Natural killer cell (primary cell): Measurements from ENCODE around the gene MARCHF3. TPM values are rescaled to one million over a fixed set of nuclear protein-coding genes. Genes with fewer than 3 reads are reported as not detected.

Source experiments
- ATAC-seq, 3 donors: fragments of 150-1000 bp in 2 of 3; fragments of 200-7000 bp in 1 of 3; cut with Tn5 transposase; 1 replicate in 1 of 3; 2 replicates in 2 of 3; pipeline ENCODE4 v1.10.0; 2021; ENCODE audit warnings: mild to moderate bottlenecking in 2 of 3, moderate library complexity in 2 of 3
- DNase-seq, 2 donors: peaks; one replicate each; pipeline versions ENCODE4 v3.0.0 to v3.0.0-alpha.2; 2013 to 2021; ENCODE audit warnings: mixed read lengths in 1 of 2
- H3K27ac ChIP-seq: one replicate; pipeline ENCODE4 v1.5.1; 2013; ENCODE audit warnings: mild to moderate bottlenecking, low read length
- H3K27me3 ChIP-seq: one replicate; pipeline ENCODE4 v1.6.1; 2013; ENCODE audit warnings: low read length; ENCODE audit not compliant: control insufficient read depth, insufficient read depth
- H3K36me3 ChIP-seq: one replicate; pipeline ENCODE4 v1.6.1; 2013; ENCODE audit warnings: low read length; ENCODE audit not compliant: control insufficient read depth, insufficient read depth
- H3K4me1 ChIP-seq: one replicate; pipeline ENCODE4 v1.6.1; 2013; ENCODE audit warnings: low read length; ENCODE audit not compliant: control insufficient read depth, insufficient read depth
- H3K4me3 ChIP-seq: one replicate; pipeline ENCODE4 v1.5.1; 2013; ENCODE audit warnings: low read length
- H3K9me3 ChIP-seq: one replicate; pipeline ENCODE4 v1.6.1; 2013; ENCODE audit warnings: low read length; ENCODE audit not compliant: control insufficient read depth, insufficient read depth
- H3K27ac Mint-ChIP-seq, 2 donors: one replicate each; pipeline ENCODE4 v1.8.0; 2022; ENCODE audit warnings: mild to moderate bottlenecking in 2 of 2, mixed read lengths in 2 of 2, moderate library complexity in 1 of 2
- H3K27me3 Mint-ChIP-seq, 2 donors: one replicate each; pipeline ENCODE4 v1.8.0; 2022; ENCODE audit warnings: low read depth in 2 of 2, mixed read lengths in 2 of 2
- H3K36me3 Mint-ChIP-seq: one replicate; pipeline ENCODE4 v1.8.0; 2022; ENCODE audit warnings: mixed read lengths
- H3K4me1 Mint-ChIP-seq, 2 donors: one replicate each; pipeline ENCODE4 v1.8.0; 2022; ENCODE audit warnings: mixed read lengths in 2 of 2
- H3K4me3 Mint-ChIP-seq: one replicate; pipeline ENCODE4 v1.8.0; 2022; ENCODE audit warnings: mild to moderate bottlenecking, moderate library complexity, mixed read lengths
- H3K9me3 Mint-ChIP-seq, 2 donors: one replicate each; pipeline ENCODE4 v1.8.0; 2022; ENCODE audit warnings: mixed read lengths in 2 of 2
- WGBS: methylation state at CpG from one replicate; pipeline ENCODE4 v1.1.7; 2013; ENCODE audit warnings: missing lambda C conversion rate; ENCODE audit not compliant: insufficient coverage; 5-methylcytosine and 5-hydroxymethylcytosine counted together
- intact Hi-C: fragments of 100-400 bp; cut with micrococcal nuclease; formaldehyde crosslinking; loops from one replicate; pipeline ENCODE4 v1.14.2; 2022
- total RNA-seq, 4 donors: library from RNA; stranded (reverse); fragments of 120-200 nt in 1 of 4; gene quantifications; one replicate each; pipeline versions ENCODE4 v1.2.3 to v1.2.4, GENCODE V29; 2013 to 2022
- TF ChIP-seq, protein P1 (sequence below): fragments of 200-600 bp; IDR thresholded peaks from one replicate; pipeline ENCODE4 v1.8.0; 2022; ENCODE audit warnings: antibody characterized with exemption

MARCHF3 gene
- total RNA-seq, 3 donors from 2014 or later (not counting 1 experiment from before 2014, with no cell fraction given), result 6.8 to 11.2 (median 8.9) TPM

DNA sequence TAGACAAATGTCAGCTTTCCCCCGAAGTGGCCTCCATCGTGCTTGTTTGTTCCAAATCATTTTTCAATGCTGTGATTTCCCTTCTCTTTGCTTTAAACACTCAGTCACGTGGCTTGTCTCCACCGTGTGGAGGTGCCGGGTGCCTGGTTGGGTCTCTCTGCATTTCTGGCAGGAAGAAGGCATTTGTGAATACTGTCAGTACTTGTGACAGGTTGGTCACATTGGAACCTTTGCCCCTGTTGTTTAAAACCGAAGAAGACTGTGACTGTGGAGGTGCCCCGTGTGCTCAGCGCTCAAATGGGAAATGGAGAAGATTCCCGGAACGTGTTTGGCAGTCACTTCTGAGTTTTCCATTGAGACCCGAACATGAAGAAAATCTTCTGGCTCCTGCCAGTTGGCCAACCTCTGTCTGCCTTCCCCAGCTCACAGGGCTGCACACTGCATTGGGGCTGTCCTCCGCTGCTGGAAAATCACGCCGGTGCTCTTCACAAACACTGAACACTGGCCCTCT, 178.8 kb downstream of the MARCHF3 start:
- no peaks in the 10 kb centered on the region for H3K36me3 Mint-ChIP-seq
- Histone ChIP-seq H3K36me3 (no peaks in the 10 kb centered on the region), H3K4me3 (no peak overlapping the region), H3K9me3 (no peaks in the 10 kb centered on the region), H3K4me1 (peaks cover 26% of the 10 kb centered on the region), H3K27ac (no peak overlapping the region), H3K27me3 (no peaks in the 10 kb centered on the region)
- peak in 1 of 2 donors; percentile 67 for DNase-seq
- TF ChIP-seq, protein P1, sequence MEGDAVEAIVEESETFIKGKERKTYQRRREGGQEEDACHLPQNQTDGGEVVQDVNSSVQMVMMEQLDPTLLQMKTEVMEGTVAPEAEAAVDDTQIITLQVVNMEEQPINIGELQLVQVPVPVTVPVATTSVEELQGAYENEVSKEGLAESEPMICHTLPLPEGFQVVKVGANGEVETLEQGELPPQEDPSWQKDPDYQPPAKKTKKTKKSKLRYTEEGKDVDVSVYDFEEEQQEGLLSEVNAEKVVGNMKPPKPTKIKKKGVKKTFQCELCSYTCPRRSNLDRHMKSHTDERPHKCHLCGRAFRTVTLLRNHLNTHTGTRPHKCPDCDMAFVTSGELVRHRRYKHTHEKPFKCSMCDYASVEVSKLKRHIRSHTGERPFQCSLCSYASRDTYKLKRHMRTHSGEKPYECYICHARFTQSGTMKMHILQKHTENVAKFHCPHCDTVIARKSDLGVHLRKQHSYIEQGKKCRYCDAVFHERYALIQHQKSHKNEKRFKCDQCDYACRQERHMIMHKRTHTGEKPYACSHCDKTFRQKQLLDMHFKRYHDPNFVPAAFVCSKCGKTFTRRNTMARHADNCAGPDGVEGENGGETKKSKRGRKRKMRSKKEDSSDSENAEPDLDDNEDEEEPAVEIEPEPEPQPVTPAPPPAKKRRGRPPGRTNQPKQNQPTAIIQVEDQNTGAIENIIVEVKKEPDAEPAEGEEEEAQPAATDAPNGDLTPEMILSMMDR, result no peak
- H3K4me3 Mint-ChIP-seq, result peak overlapping the region; percentile 77
- H3K27ac Mint-ChIP-seq, result peak overlapping the region; percentile 94 to 95
- no peaks in the 10 kb centered on the region for H3K9me3 Mint-ChIP-seq
- WGBS, result 85% methylated on average over 14 of the region's 14 CpGs
- H3K4me1 Mint-ChIP-seq, result peaks cover 39 to 40% of the 10 kb centered on the region in 2 donors
- intact Hi-C loops, result loop anchor here (2.0 to 5.0 kb wide), 2 partner anchors 41 to 181 kb away; partner anchors contain the start of gene MARCHF3
- no peak for ATAC-seq
- H3K27me3 Mint-ChIP-seq, result no peaks in the 10 kb centered on the region

DNA sequence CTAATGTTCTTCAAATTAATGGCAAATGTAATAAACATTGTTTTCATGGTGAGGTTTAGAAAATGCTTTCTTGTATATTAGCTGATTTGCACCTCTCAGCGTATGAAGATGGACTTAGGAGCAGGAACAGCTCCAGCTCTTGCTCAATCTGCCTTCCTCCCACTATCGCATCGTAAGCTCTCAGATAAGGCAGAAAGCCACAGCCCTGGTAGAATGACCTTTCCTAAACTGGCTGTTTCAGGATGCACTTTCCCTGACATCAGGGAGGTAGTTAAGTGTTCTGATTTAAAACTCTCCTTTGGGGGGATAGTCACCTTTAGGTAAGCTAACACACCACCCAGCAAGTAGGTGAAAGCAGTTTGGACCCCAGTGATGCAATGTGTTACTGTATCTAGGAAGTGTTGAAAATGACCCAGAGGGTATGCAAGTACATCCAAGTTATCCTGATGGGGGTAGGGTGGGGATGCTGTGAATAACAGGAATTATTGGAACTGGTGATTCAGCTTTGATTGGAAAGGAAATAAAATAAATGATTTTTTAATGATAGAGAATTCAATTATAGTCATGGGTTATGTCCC, 181.2 kb downstream of the MARCHF3 start:
- no peaks in the 10 kb centered on the region for H3K27me3 ChIP-seq
- intact Hi-C loops, result no loop called here
- ATAC-seq, result no peak
- no peak overlapping the region for H3K4me3 ChIP-seq
- Mint-ChIP-seq H3K4me1 (peaks cover 51 to 52% of the 10 kb centered on the region in 2 donors), H3K4me3 (no peak overlapping the region), H3K27ac (peak overlapping the region in 1 of 2 donors; percentile 34), H3K36me3 (no peaks in the 10 kb centered on the region), H3K9me3 (no peaks in the 10 kb centered on the region), H3K27me3 (no peaks in the 10 kb centered on the region)
- no peak for DNase-seq
- H3K27ac ChIP-seq, result no peak overlapping the region
- H3K4me1 ChIP-seq, result peaks cover 24% of the 10 kb centered on the region
- H3K36me3 ChIP-seq, result no peaks in the 10 kb centered on the region
- WGBS, result 100% methylated on average over 3 of the region's 3 CpGs
- TF ChIP-seq, protein P1, result no peak
- no peaks in the 10 kb centered on the region for H3K9me3 ChIP-seq

DNA sequence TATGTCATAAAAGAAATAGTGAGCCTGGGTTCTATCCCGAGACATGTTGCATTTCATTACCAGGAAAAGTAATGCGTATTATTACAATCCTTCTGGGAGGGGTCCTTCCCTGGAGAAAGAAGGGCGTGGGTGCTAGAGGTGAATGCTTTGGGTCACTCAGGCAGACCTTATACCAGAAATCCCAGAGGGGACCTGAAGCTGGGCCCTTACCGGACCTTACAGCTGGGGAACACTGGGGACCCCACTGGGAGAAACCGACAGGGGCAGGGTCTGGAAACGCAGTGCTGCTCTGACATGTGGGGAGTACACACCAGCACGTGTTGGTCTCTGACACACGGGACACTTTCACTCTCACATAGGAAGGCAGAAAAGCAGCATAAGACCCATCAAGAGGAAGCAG, 182.1 kb downstream of the MARCHF3 start:
- H3K9me3 Mint-ChIP-seq, result no peaks in the 10 kb centered on the region
- no peak for DNase-seq
- Histone ChIP-seq H3K27me3 (no peaks in the 10 kb centered on the region), H3K9me3 (no peaks in the 10 kb centered on the region), H3K4me1 (peaks cover 21% of the 10 kb centered on the region), H3K36me3 (no peaks in the 10 kb centered on the region), H3K4me3 (no peak overlapping the region), H3K27ac (no peak overlapping the region)
- TF ChIP-seq, protein P1, result no peak
- WGBS, result 88% methylated on average over 8 of the region's 8 CpGs
- H3K27ac Mint-ChIP-seq, result peak overlapping the region; percentile 34 to 48
- ATAC-seq, result no peak
- peaks cover 41 to 50% of the 10 kb centered on the region in 2 donors for H3K4me1 Mint-ChIP-seq
- H3K36me3 Mint-ChIP-seq, result no peaks in the 10 kb centered on the region
- H3K4me3 Mint-ChIP-seq, result no peak overlapping the region
- intact Hi-C loops, result no loop called here
- no peaks in the 10 kb centered on the region for H3K27me3 Mint-ChIP-seq
